ENCODE measurements around the gene FTO. TPM values are rescaled to one million over a fixed set of nuclear protein-coding genes. Genes with fewer than 3 reads are reported as not detected.

The FTO gene
- total RNA-seq, 4 donors from 2014 or later = 125 to 182 (median 164) TPM

DNA sequence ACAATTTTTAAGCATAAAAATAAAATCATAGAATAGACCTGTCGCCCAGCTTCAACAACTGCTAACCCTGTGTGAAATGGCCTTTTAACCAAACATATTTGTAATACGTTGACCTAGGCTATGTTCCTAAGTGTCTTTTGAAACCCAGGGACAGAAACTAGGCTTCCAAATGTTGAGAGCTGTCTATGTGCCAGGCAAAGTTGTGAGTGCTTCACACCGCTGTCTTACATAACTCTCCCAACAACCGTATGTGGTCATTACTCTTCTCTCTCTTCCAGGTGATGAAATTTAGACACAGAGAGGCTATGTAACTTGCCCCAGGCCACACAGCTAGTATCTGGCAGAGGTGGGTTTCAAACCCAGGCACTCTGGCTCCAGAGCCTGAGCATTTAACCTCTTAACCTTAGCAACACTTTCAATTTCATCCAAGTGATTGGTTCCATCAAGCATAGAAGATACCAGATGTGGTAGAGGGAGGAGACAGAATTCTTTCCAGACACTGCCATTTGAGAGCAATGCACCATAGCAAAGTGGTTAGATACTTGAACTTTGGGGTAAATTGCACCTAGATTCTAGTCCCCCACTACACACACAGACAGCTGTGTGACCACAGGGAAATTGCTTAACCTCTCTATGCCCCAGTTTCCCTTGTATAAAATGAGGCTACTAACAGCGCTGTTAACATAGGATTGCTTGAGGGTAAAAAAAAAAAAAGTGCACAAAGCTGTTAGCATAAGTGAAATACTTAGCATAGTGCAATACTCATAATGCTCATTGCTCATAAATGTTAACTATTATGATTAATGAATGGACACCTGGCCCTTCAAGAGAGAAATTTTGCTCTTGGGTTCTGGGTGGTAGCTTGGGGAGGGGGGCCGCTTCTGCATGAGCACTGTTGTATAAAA lies 422.0 kb downstream of the FTO start:
- H3K4me3 ChIP-seq (replicated peaks in 1 of 3) = no peak overlapping the region
- no peak for TF ChIP-seq POLR2A (IDR thresholded peaks at IDR 0.05)
- TF ChIP-seq, protein P1, sequence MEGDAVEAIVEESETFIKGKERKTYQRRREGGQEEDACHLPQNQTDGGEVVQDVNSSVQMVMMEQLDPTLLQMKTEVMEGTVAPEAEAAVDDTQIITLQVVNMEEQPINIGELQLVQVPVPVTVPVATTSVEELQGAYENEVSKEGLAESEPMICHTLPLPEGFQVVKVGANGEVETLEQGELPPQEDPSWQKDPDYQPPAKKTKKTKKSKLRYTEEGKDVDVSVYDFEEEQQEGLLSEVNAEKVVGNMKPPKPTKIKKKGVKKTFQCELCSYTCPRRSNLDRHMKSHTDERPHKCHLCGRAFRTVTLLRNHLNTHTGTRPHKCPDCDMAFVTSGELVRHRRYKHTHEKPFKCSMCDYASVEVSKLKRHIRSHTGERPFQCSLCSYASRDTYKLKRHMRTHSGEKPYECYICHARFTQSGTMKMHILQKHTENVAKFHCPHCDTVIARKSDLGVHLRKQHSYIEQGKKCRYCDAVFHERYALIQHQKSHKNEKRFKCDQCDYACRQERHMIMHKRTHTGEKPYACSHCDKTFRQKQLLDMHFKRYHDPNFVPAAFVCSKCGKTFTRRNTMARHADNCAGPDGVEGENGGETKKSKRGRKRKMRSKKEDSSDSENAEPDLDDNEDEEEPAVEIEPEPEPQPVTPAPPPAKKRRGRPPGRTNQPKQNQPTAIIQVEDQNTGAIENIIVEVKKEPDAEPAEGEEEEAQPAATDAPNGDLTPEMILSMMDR (IDR thresholded peaks at IDR 0.05) = no peak
- DNase-seq = no peak
- no peaks in the 10 kb centered on the region for H3K9me3 ChIP-seq
- 88 to 91% methylated on average over 6 of the region's 6 CpGs for WGBS, 2 donors
- H3K27me3 ChIP-seq = no peaks in the 10 kb centered on the region
- H3K27ac ChIP-seq = no peak overlapping the region
- intact Hi-C loops (cut with DNase I) = loop anchor here (10.0 kb wide), 1 partner anchor 61 kb away; no protein-coding TSS in a partner anchor
- H3K36me3 ChIP-seq = no peaks in the 10 kb centered on the region
- no peaks in the 10 kb centered on the region for H3K4me1 ChIP-seq

DNA sequence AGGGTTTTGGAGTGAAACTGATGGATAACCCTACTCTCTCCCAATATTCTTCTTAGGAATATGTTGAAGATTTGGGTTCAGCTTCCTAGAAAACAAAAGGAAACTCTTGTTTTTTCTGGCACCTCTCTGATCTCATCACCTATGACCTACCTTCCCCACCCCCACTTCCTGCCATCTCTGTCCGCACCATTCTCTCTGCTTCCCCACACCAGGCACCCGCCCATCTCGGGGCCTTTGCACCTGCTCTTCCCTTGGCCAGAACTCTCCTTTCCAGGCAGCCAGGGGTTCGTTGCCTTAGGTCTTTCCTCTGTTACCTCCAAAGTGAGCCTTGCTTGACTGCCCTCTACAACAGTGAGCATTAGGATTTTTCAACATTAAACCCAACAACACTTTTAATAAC lies 423.0 kb downstream of the FTO start:
- no peak overlapping the region for H3K27ac ChIP-seq
- intact Hi-C loops (cut with DNase I) = loop anchor here (10.0 kb wide), 1 partner anchor 62 kb away; no protein-coding TSS in a partner anchor
- TF ChIP-seq POLR2A (IDR thresholded peaks at IDR 0.05) = no peak
- TF ChIP-seq, protein P1 (IDR thresholded peaks at IDR 0.05) = no peak

DNA sequence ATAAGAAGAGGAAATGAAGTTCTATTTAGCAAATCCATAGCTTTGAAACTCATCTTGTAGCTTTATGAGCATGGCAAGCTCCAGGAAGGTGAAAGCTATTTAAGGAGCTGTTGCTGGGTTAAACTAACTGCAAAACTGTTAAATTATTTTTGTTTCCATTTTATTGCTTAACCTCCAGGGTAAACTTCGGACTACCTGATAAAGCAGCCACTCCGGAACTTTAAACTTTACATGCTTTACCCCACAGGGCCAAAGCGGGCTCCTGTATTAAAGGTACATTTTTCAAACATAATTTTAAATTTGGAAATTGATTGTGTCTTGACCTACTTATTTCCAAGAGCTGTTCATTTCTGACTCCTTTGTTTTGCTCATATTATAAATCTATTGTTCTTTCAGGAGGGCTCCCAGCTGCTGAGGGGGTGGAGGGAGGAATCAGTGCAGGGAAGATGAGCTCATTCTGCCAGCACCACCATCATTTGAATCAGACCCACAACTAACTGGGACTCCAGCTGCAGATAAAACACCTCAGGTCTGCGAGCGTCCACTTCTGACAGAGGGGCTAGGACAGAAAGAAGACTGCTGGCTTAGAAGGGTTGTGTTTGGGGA lies 424.8 kb downstream of the FTO start:
- Histone ChIP-seq H3K9me3 (no peaks in the 10 kb centered on the region), H3K36me3 (no peaks in the 10 kb centered on the region), H3K4me3 (replicated peaks in 1 of 3) (no peak overlapping the region), H3K4me1 (no peaks in the 10 kb centered on the region), H3K27ac (no peak overlapping the region), H3K27me3 (no peaks in the 10 kb centered on the region)
- TF ChIP-seq POLR2A (IDR thresholded peaks at IDR 0.05) = no peak
- TF ChIP-seq, protein P1 (IDR thresholded peaks at IDR 0.05) = no peak
- intact Hi-C loops (cut with DNase I) = loop anchor here (10.0 kb wide), 1 partner anchor 64 kb away; no protein-coding TSS in a partner anchor
- 82 to 91% methylated on average over 5 of the region's 5 CpGs for WGBS, 2 donors
- no peak for DNase-seq

More for the DNA sequence above, 423.0 kb downstream of the FTO start:
- Histone ChIP-seq H3K4me3 (replicated peaks in 1 of 3) (no peak overlapping the region), H3K36me3 (no peaks in the 10 kb centered on the region), H3K27me3 (no peaks in the 10 kb centered on the region), H3K9me3 (no peaks in the 10 kb centered on the region), H3K4me1 (no peaks in the 10 kb centered on the region)
- 69 to 71% methylated on average over 4 of the region's 4 CpGs for WGBS, 2 donors
- no peak for DNase-seq

DNA sequence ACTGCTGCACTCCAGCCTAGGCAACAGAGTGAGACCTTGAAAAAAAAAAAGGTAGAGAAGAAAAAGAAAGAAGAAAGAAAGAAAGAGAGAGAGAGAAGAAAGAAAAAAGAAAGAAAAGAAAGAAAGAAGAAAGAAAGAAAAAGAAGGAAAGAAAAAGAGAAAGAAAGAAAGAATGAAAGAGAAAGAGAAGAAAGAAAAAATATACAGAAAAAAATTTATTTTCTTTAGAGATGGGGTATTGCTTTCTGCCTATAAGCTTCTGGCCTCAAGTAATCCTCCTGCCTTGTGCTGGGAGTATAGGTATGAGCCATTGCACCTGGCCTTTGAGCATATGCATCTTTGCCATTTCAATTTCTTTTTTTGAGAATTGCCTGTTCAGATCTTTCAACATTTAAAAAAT lies 425.9 kb downstream of the FTO start:
- no peak overlapping the region for H3K27ac ChIP-seq
- no peaks in the 10 kb centered on the region for H3K9me3 ChIP-seq
- H3K4me1 ChIP-seq = no peaks in the 10 kb centered on the region
- no peaks in the 10 kb centered on the region for H3K27me3 ChIP-seq
- H3K4me3 ChIP-seq (replicated peaks in 1 of 3) = no peak overlapping the region
- DNase-seq = no peak
- H3K36me3 ChIP-seq = no peaks in the 10 kb centered on the region
- intact Hi-C loops (cut with DNase I) = loop anchor here (10.0 kb wide), 1 partner anchor 65 kb away; no protein-coding TSS in a partner anchor
- TF ChIP-seq POLR2A (IDR thresholded peaks at IDR 0.05) = no peak

DNA sequence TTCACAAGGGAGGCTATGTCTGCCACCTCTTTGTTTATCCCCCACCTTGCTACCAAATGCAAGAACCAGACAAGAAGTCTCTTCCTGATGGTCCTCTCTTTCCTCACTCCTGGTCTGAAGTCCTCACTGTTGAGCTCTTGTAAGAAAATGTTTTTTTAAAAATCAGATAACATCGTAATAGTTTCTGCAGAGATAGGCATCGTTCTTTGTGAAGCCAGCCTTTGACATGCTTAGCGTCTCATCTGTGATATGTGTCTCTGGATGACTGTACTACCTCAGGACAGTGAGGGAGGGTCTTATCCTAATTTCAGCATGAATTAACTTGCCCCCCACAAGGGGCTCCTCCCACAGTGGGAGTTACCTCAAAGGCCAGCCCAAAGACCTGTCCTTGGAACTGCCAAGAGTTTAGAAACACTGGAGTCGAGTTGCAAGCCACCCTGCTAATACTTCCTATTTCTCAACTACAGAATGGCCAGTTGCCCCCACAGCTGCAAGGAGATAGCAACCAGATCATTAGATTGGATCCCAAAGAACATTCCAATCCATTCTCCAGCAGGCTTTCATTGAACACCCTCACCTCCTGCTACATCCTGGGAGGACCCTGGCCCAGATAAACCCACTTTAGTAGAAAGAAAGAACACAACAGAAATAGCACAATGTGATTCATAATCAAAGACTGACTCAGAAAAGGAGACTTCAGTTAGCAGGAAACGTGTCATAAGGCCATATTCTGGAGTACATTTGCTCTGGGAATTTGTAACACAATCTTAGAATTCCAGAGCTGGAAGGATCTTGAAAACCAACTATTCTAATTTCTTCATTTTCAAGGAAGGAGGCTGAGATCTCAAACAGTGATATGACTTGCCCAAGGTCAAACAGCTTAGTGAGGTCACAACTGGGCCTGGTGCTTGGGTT lies 431.7 kb downstream of the FTO start:
- TF ChIP-seq, protein P1 (IDR thresholded peaks at IDR 0.05) = no peak
- no peak for TF ChIP-seq POLR2A (IDR thresholded peaks at IDR 0.05)
- H3K27ac ChIP-seq = no peak overlapping the region
- H3K4me3 ChIP-seq (replicated peaks in 1 of 3) = no peak overlapping the region
- H3K36me3 ChIP-seq = no peaks in the 10 kb centered on the region
- no peaks in the 10 kb centered on the region for H3K27me3 ChIP-seq
- no peaks in the 10 kb centered on the region for H3K9me3 ChIP-seq
- 75 to 78% methylated on average over 5 of the region's 5 CpGs for WGBS, 2 donors
- H3K4me1 ChIP-seq = no peaks in the 10 kb centered on the region
- intact Hi-C loops (cut with DNase I) = no loop called here
- DNase-seq = no peak

Data from thyroid gland (tissue), 4 donors.